ENCODE results near the gene TMEM18. TPM values are rescaled to one million over a fixed set of nuclear protein-coding genes. Genes with fewer than 3 reads are reported as not detected.
"Not testable (repeated sequence)": the region's sequence is repeated elsewhere in the genome, so short reads cannot be mapped to it uniquely, and the experiment has no call there.

TMEM18 gene
- total RNA-seq, 1 donor from 2014 or later = 22.7 TPM

- no peak for DNase-seq (ENCODE audit: low read depth)
Measured at GRCh38 chr2:693606-694005, 16.4 kb upstream of the TMEM18 start.

- no peak for DNase-seq (ENCODE audit: low read depth)
Measured at GRCh38 chr2:692767-693166, 15.6 kb upstream of the TMEM18 start.

- DNase-seq (ENCODE audit: low read depth) = no peak
Measured at GRCh38 chr2:691821-692761, 14.9 kb upstream of the TMEM18 start.

- DNase-seq (ENCODE audit: low read depth) = no peak
Measured at GRCh38 chr2:690799-691198, 13.6 kb upstream of the TMEM18 start.

GRCh38 chr2:689877-690510 is 12.8 kb upstream of the TMEM18 start:
- no peak for DNase-seq (ENCODE audit: low read depth)

GRCh38 chr2:689237-689636 is 12.0 kb upstream of the TMEM18 start:
- DNase-seq (ENCODE audit: low read depth) = no peak

- no peak for DNase-seq (ENCODE audit: low read depth)
Measured at GRCh38 chr2:688504-689076, 11.4 kb upstream of the TMEM18 start.

GRCh38 chr2:685421-685820 is 8.2 kb upstream of the TMEM18 start:
- no peak for DNase-seq (ENCODE audit: low read depth)

GRCh38 chr2:684913-685312 is 7.7 kb upstream of the TMEM18 start:
- not testable (repeated sequence) for DNase-seq (ENCODE audit: low read depth)

- no peak for DNase-seq (ENCODE audit: low read depth)
Measured at GRCh38 chr2:682226-682625, 5.0 kb upstream of the TMEM18 start.

- no peak for DNase-seq (ENCODE audit: low read depth)
Measured at GRCh38 chr2:681312-681711, 4.1 kb upstream of the TMEM18 start.

GRCh38 chr2:680496-680895 is 3.3 kb upstream of the TMEM18 start:
- no peak for DNase-seq (ENCODE audit: low read depth)

GRCh38 chr2:678964-679363 is 1.8 kb upstream of the TMEM18 start:
- DNase-seq (ENCODE audit: low read depth) = no peak

- no peak for DNase-seq (ENCODE audit: low read depth)
Measured at GRCh38 chr2:677959-678550, 849 bp upstream of the TMEM18 start.

- peak; percentile 88 for DNase-seq (ENCODE audit: low read depth)
Measured at GRCh38 chr2:676647-677055, 555 bp downstream of the TMEM18 start.

- peak; percentile 87 for DNase-seq (ENCODE audit: low read depth)
Measured at GRCh38 chr2:675982-676646, 1.1 kb downstream of the TMEM18 start.

- no peak for DNase-seq (ENCODE audit: low read depth)
Measured at GRCh38 chr2:675460-675859, 1.7 kb downstream of the TMEM18 start.

GRCh38 chr2:675051-675450 is 2.2 kb downstream of the TMEM18 start:
- no peak for DNase-seq (ENCODE audit: low read depth)

GRCh38 chr2:674321-674985 is 2.8 kb downstream of the TMEM18 start:
- no peak for DNase-seq (ENCODE audit: low read depth)

GRCh38 chr2:673615-674320 is 3.4 kb downstream of the TMEM18 start:
- peak; percentile 42 for DNase-seq (ENCODE audit: low read depth)

- no peak for DNase-seq (ENCODE audit: low read depth)
Measured at GRCh38 chr2:673016-673415, 4.2 kb downstream of the TMEM18 start.
